DOHH2 (cell line): Measurements from ENCODE around the gene PTPRZ1.

ENCODE experiments used
- H3F3A ChIP-seq: fragments of 200-600 bp; sonication (generic), shearing (Covaris generic); 2 replicates; pipeline ENCODE4 v1.6.0; 2016; ENCODE audit warnings: antibody characterized with exemption, mild to moderate bottlenecking; ENCODE audit not compliant: control insufficient read depth, insufficient read depth
- H3K27ac ChIP-seq: fragments of 200-600 bp; sonication (generic); 2 replicates; pipeline ENCODE4 v1.5.1; 2014; ENCODE audit warnings: low read depth, mild to moderate bottlenecking, low read length, moderate library complexity
- H3K27me3 ChIP-seq: fragments of 200-600 bp; sonication (generic); 2 replicates; pipeline ENCODE4 v1.6.1; 2014; ENCODE audit warnings: mild to moderate bottlenecking, low read length, mixed read lengths; ENCODE audit not compliant: control insufficient read depth
- H3K36me3 ChIP-seq: fragments of 200-600 bp; sonication (generic); 2 replicates; pipeline ENCODE4 v1.6.1; 2014; ENCODE audit warnings: mild to moderate bottlenecking, low read length, moderate library complexity, mixed read lengths; ENCODE audit not compliant: control insufficient read depth
- H3K4me1 ChIP-seq: fragments of 200-600 bp; sonication (generic); 2 replicates; pipeline ENCODE4 v1.6.1; 2014; ENCODE audit warnings: mild to moderate bottlenecking, low read length, mixed read lengths; ENCODE audit not compliant: control insufficient read depth
- H3K4me2 ChIP-seq: fragments of 200-600 bp; sonication (generic); 2 replicates; pipeline ENCODE4 v1.6.0; 2014; ENCODE audit warnings: mild to moderate bottlenecking, low read length, moderate library complexity
- H3K4me3 ChIP-seq: fragments of 200-600 bp; sonication (generic); 2 replicates; pipeline ENCODE4 v1.5.1; 2014; ENCODE audit warnings: mild to moderate bottlenecking, low read length, mixed read lengths
- H3K79me2 ChIP-seq: fragments of 200-600 bp; sonication (generic); 2 replicates; pipeline ENCODE4 v1.6.1; 2014; ENCODE audit warnings: mild to moderate bottlenecking, low read length, mixed read lengths; ENCODE audit not compliant: control insufficient read depth
- H3K9me2 ChIP-seq: fragments of 200-600 bp; sonication (generic); replicated peaks from 2 replicates; pipeline ENCODE4 v1.6.1; 2014; ENCODE audit warnings: mild to moderate bottlenecking, low read length, mixed read lengths; ENCODE audit not compliant: control insufficient read depth
- H3K9me3 ChIP-seq: fragments of 200-600 bp; sonication (generic); 2 replicates; pipeline ENCODE4 v1.6.1; 2014; ENCODE audit warnings: antibody characterized with exemption, low read length, mixed read lengths; ENCODE audit not compliant: control insufficient read depth, insufficient read depth
- H4K20me1 ChIP-seq: fragments of 200-600 bp; sonication (generic); 2 replicates; pipeline ENCODE4 v1.6.0; 2014; ENCODE audit warnings: low read depth, mild to moderate bottlenecking, antibody characterized with exemption, low read length, moderate library complexity; ENCODE audit not compliant: control insufficient read depth, insufficient read depth
- CTCF ChIP-seq: fragments of 200-600 bp; sonication (generic); IDR thresholded peaks from one replicate; pipeline ENCODE4 v1.5.1; 2014; ENCODE audit warnings: antibody characterized with exemption, mild to moderate bottlenecking, low read depth, low read length; ENCODE audit not compliant: poor library complexity, severe bottlenecking
- EZH2phosphoT487 ChIP-seq: fragments of 200-600 bp; sonication (generic); IDR thresholded peaks from 2 replicates; pipeline ENCODE4 v1.6.1; 2017; ENCODE audit warnings: borderline replicate concordance, mild to moderate bottlenecking, antibody characterized with exemption, low read length, moderate library complexity, mixed read lengths

PTPRZ1 gene

GRCh38 chr7:122038134-122038533 lies 165.2 kb downstream of the PTPRZ1 start:
- TF ChIP-seq CTCF = no peak

GRCh38 chr7:122038904-122039303 lies 165.9 kb downstream of the PTPRZ1 start:
- TF ChIP-seq EZH2phosphoT487 (no peak), CTCF (no peak)
- Histone ChIP-seq H4K20me1 (no peaks in the 10 kb centered on the region), H3F3A (no peaks in the 10 kb centered on the region), H3K27me3 (no peaks in the 10 kb centered on the region), H3K9me2 (no peaks in the 10 kb centered on the region), H3K4me3 (no peak overlapping the region), H3K27ac (no peak overlapping the region), H3K4me1 (no peaks in the 10 kb centered on the region), H3K79me2 (no peaks in the 10 kb centered on the region), H3K4me2 (no peak overlapping the region), H3K36me3 (no peaks in the 10 kb centered on the region), H3K9me3 (no peaks in the 10 kb centered on the region)

More at GRCh38 chr7:122038134-122038533, 165.2 kb downstream of the PTPRZ1 start:
- Histone ChIP-seq H3K27ac (no peak overlapping the region), H3K4me1 (no peaks in the 10 kb centered on the region), H3K9me3 (no peaks in the 10 kb centered on the region), H4K20me1 (no peaks in the 10 kb centered on the region), H3K79me2 (no peaks in the 10 kb centered on the region), H3K36me3 (no peaks in the 10 kb centered on the region), H3K4me3 (no peak overlapping the region), H3K4me2 (no peak overlapping the region), H3K9me2 (no peaks in the 10 kb centered on the region), H3F3A (no peaks in the 10 kb centered on the region), H3K27me3 (no peaks in the 10 kb centered on the region)

GRCh38 chr7:122040147-122040546 lies 167.2 kb downstream of the PTPRZ1 start:
- Histone ChIP-seq H3K9me2 (no peaks in the 10 kb centered on the region), H3K4me3 (no peak overlapping the region), H3K27me3 (no peaks in the 10 kb centered on the region), H3F3A (no peaks in the 10 kb centered on the region), H4K20me1 (no peaks in the 10 kb centered on the region), H3K36me3 (no peaks in the 10 kb centered on the region), H3K79me2 (no peaks in the 10 kb centered on the region), H3K4me2 (no peak overlapping the region), H3K27ac (no peak overlapping the region), H3K4me1 (no peaks in the 10 kb centered on the region), H3K9me3 (no peaks in the 10 kb centered on the region)
- no peak for TF ChIP-seq EZH2phosphoT487

GRCh38 chr7:122046402-122046801 lies 173.4 kb downstream of the PTPRZ1 start:
- Histone ChIP-seq H3K79me2 (no peaks in the 10 kb centered on the region), H3K27me3 (no peaks in the 10 kb centered on the region), H3K9me3 (no peaks in the 10 kb centered on the region), H3K27ac (no peak overlapping the region), H3K4me1 (no peaks in the 10 kb centered on the region), H3K9me2 (no peaks in the 10 kb centered on the region), H3K4me3 (no peak overlapping the region), H3K36me3 (no peaks in the 10 kb centered on the region), H3F3A (no peaks in the 10 kb centered on the region), H3K4me2 (no peak overlapping the region), H4K20me1 (no peaks in the 10 kb centered on the region)
- TF ChIP-seq CTCF (no peak), EZH2phosphoT487 (no peak)
